Inflammatory macrophage treated with lipopolysaccharide for 1 hour (primary cell): ENCODE data around the gene ALDH8A1.

Experiments used
- DNase-seq, 2 donors: peaks; one replicate each; pipeline ENCODE4 v3.0.0-alpha.2; 2020 to 2022

The ALDH8A1 gene

GRCh38 chr6:134950482-134950881 is 581 bp upstream of the ALDH8A1 start:
- DNase-seq, result no peak

- no peak for DNase-seq
Measured at GRCh38 chr6:134948691-134949090, 1.2 kb downstream of the ALDH8A1 start.

DNA sequence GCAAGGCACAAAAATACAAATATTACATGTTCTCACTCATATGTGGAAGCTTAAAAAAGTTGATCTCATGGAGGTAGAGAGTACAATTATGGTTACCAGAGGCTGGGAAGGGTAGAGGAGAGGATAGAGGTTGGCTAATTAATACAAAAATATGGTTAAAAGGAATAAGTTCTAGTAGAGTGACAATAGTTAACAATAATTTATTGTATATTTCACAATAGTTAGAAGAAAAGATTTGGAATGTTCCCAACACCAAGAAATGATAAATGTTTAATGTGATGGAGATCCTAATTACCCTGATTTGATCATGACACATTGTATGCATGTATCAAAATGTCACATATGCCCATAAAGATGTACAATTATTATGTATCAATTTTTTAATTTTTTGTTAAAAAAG is 1.8 kb downstream of the ALDH8A1 start:
- no peak for DNase-seq

- DNase-seq, result no peak
Measured at GRCh38 chr6:134945045-134945444, 4.9 kb downstream of the ALDH8A1 start.

DNA sequence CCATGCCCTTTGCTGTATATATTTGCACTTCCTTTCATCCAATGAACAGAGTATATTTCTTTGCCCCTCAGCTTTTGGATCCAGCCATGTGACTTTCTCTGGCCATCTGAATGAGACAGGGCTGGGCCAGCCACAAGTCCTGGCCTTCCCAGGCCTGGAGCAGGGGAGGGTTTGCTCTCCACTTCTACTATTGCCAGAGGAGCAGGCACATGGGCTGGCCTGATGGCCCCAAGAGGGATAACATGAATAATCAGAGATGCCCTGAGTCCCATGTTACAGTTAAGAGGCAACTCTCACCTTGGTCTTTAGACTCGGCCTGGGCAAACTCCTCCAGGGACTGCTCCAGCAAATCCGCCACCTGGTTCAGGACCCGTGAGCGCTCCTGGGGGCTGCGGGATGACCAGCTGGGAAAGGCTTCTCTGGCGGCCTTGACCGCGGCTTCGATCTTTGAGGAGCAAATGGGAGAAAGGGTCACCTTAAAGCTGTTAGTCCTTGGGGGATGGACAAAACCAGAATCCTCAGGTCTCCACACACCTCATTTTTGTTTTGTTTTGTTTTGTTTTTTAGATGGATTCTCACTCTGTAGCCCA is 6.3 kb downstream of the ALDH8A1 start:
- no peak for DNase-seq

GRCh38 chr6:134938896-134939295 is 11.0 kb downstream of the ALDH8A1 start:
- DNase-seq, result peak; percentile 59 to 68

GRCh38 chr6:134937426-134937825 is 12.5 kb downstream of the ALDH8A1 start:
- no peak for DNase-seq

DNA sequence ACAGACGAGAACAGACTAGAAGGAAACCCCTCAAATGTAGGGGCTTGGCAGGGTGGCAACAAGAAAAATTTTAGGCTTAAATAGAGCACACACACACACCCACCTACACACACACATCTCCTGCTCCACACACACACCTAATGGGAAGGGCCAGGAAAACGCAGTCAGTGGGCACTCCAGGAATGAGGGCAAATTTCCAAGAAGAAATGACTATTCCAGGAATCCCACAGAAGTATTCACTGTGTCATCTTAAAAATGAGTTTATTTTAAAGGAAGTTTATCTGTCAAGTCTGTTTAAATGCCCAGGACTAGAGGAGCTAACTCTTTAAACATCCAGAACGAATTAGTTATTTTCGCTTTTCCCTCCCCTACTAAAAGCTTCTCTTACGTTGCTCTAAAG is 13.0 kb downstream of the ALDH8A1 start:
- no peak for DNase-seq

DNA sequence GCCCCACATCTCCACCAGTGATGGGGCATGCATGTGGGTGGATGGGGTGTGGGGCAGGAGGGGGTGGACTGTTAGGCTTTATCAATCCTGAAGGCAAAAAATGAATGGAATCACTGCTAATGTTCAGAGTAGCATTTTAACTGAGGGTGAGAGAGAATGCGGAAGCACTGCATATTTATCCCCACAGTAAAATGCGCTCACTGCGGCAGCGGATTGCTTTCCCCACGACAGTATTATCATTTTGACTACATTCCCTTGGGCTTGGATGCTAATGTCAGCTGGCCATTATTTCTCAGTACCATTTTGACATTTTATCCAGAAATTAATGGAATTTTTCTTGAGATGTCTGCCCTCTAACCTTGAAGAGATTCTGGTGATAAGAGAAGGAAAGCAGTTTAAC is 13.4 kb downstream of the ALDH8A1 start:
- DNase-seq, result no peak

- no peak for DNase-seq
Measured at GRCh38 chr6:134934793-134935485, 15.0 kb downstream of the ALDH8A1 start.

DNA sequence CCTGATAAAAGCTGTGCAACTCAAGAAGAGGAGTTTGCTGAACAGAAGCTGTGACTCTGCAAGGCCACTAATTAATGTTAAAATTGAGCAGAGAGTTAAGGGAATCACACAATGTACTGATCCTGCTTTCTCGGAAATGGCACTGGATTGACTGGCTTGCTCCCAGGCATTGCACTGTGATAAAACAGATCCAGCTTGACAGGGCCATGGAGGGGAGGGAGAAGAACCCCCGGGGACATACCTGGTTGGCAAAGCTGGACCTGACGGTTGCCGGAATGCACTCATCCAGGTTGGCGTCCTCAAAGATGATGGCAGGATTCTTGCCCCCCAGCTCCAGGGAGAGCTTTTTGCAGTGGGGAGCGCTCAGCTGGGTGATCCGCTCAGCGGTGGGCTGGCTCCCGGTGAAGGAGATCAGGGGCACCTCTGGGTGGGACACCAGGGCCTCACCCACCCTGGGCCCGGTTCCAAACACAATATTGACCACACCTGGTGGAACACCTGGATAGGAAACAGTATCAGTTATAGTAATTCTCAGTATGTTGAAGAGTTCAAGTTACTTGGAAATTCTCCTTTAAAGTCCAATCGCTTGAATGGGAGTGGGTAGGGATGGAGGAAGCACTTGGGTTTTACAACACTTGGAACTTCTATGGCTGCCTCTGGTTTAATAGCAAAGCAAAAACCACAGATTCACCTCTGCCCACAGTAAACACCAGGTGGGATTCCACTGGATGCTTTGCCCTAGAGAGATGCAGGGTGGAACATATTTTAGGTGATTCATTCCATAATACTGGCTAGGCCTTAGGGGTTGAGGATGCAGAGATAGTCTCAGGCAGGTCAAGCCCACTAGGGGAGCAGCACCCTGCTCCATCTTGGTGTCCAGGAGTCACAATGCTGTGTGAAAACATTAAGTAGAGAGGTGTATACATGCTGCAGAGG is 17.1 kb downstream of the ALDH8A1 start:
- DNase-seq, result no peak

DNA sequence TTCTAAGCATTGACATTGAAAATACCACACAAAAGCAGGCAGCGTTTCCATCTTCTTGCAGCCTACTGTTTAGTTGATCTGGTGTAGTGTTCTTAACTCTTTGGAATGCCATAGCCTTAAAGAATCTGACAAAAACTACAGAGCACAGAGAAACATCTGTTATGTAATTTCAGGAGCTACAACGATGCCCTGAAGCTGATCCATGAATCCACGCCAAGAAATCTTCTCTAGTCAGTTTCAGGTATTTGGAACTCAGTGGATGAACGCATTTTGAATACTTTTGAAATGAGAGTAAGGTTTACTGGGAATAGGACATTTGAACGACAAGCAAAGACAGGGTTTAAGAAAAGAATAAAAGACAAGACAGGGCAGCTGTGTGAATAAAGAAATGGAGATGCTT is 17.8 kb downstream of the ALDH8A1 start:
- no peak for DNase-seq

DNA sequence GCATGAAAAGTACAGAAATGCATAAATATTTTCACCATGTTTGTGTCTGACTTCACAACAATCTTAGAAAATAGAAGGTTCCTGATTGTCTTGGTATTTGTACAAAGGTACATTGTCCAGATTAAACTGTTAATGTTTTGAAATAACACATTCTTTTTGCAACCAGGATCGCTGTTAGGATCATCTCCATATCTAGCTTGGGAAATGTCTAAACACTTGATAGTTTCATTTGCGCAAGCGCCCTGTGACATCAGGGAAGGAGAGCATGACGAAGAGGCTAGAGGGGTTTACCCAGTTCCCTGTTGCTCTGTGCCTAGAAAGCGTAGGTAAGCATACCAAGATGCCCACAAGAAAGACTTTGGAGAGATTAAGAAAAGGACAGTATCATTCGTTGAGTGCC is 19.4 kb downstream of the ALDH8A1 start:
- peak; percentile 16 to 25 for DNase-seq

DNA sequence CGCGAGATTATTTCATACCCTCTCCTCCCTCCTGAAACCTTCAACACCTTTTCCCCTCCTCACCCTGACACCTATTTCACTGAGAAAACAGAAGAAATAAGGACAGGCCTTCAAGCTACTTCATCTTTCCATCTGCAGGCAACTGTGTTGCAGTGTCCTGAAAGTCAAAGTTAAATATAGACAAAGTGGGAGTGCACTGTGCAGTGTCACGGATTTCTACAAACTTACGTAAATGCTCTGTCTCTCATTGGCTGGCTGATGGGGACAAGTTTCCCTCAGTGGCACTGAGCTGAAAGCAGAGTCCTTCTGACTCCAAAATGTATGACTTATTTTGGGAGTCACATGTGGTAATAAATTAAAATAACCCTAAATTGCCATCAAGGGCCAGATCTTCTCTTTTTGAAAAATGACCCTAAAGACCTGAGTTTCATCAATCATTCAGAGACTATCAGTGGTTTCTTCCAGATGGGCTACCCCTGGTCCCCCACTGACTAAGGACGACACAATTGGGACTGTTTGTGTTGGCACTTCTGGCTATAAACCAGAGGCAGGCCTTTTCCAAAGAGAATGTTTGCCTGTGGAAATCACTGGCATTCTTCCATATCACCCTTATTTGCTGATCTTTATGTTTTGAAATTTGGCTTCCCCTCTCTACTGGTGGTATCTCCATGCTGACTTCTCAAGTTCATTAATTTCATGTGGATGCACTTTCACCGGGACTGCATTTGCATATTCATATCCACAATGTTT is 21.6 kb downstream of the ALDH8A1 start:
- no peak for DNase-seq

GRCh38 chr6:134925800-134926199 is 24.1 kb downstream of the ALDH8A1 start:
- DNase-seq, result no peak

GRCh38 chr6:134921721-134922261 is 28.1 kb downstream of the ALDH8A1 start:
- no peak for DNase-seq

- DNase-seq, result no peak
Measured at GRCh38 chr6:134921276-134921675, 28.6 kb downstream of the ALDH8A1 start.

DNA sequence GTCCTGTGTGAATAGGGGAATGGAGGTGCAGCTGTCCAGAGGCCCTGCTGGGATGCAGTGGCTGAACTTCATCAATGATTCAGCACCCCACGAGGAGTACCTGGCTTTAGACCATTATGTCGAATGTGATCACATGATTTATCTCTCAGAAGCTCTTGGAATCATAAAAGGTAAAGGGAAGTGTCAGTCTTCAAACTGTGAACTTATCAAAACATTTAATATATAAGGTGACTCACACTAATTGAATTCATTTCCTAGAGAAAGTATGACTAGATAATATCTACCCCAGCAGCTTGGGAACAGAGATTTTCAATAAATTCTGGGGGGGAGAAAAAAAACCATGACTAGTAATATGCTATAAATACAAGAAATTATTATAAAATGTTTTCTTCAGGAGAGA is 29.5 kb downstream of the ALDH8A1 start:
- DNase-seq, result no peak

- no peak for DNase-seq
Measured at GRCh38 chr6:134918418-134918961, 31.4 kb downstream of the ALDH8A1 start.

DNA sequence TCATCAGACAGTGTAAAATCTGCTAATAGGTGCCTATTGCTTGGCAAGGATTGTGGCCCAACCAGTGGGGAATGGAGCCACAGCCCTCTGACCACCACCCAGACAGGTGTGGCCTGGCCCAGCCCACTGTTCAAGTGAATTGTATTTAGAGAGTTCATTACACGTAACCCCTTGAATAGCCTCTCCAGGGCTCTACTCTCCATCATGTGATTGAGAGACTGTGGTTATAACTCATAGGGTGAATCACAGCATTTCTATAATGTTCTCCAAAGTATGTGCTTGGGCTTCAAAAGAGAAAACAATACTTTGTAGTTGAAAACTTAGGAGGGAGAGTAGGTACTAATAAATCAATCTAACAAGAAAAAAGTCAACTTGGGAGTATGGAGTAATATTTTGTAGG is 38.4 kb downstream of the ALDH8A1 start:
- DNase-seq, result no peak

- DNase-seq, result no peak
Measured at GRCh38 chr6:134910593-134910935, 39.3 kb downstream of the ALDH8A1 start.
